Right ventricle myocardium inferior (tissue), 1 donor: ENCODE results near the gene CD300LB. TPM values are rescaled to one million over a fixed set of nuclear protein-coding genes. Genes with fewer than 3 reads are reported as not detected.
A peak's percentile ranks its signal among the peaks of the same experiment; 100 is the strongest.
"Not testable (repeated sequence)": the region's sequence is repeated elsewhere in the genome, so short reads cannot be mapped to it uniquely, and the experiment has no call there.

Experiments used
- ATAC-seq: fragments of 200-7000 bp; cut with Tn5 transposase; one replicate; pipeline ENCODE4 v1.9.1; 2020; ENCODE audit warnings: mild to moderate bottlenecking, moderate library complexity
- DNase-seq: peaks from one replicate; pipeline ENCODE4 v3.0.0; 2021; ENCODE audit errors: missing footprints
- intact Hi-C: fragments of 100-400 bp; cut with DNase I; formaldehyde crosslinking; loops from one replicate; pipeline ENCODE4 v1.11.0; 2022
- long read RNA-seq: library from polyadenylated mRNA; unstranded; transcript quantifications from one replicate; pipeline ENCODE4 v2.0.0, GENCODE V29; 2021
- total RNA-seq: library from RNA; stranded (reverse); fragmentation: NEBNext Ultra II Directional; extraction: Animal tissue kit (Norgen Biotek cat#: 25700); gene quantifications from one replicate; pipeline ENCODE4 v1.2.1, GENCODE V29; 2021
- donor health status: DM: no; HTN: yes; CAD: no; lungs with severe emphysema.

Gene CD300LB
- 0.19 TPM for total RNA-seq
- long read RNA-seq, result 0 reads

DNA sequence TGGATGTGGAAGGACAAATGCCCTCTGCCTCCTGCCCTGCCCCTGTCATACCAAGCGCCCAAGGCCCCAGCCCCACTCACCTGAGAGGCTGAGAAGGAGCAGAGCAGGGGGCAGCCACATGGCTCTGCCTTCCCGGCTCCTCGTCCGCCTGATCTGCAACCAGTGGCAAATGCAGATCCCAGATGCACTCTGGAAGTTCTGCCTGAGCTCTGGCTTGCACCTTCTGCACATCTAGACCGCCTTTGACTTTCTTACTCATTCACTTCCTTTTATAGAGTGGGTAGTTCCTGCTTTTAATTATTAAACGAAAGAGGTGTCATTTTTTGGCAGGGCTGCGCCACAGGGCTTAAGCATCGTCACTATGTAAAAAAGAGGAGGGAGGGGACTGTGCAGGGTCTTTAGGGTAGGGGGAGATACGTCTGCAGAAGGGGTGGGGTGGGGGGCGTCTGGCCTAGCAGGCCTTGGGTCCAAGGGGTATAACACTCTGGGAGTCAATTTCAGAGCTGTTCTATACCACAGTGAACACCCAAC is at the start of gene CD300LB:
Gene CD300LB (minus strand): TSS at position 245 of the 531 bp plus-strand sequence. CDS start 125 bp downstream, at position 120.
- peak; percentile 41 for DNase-seq
- ATAC-seq, result peak; percentile 29
- intact Hi-C loops, result no loop called here

DNA sequence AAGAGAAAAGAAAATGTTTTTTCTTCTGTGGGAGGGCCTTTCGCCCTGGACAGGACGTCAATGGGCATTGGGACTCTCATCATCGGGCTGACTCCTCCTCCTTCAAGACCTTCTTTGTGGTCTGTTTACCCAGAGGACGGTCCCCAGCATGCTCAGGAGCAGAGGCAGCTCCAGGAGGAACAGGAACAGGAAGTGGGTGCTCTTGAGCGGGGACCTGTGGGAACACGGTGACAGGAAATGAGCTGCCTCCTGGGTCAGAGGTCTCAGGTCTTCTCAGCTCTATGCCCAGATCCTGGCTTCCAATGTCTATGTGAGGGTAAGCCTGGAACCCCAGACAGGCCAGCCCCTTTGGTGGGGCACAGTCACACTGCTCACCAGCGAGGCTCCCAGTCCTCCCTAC is 48.6 kb upstream of the CD300LB start:
- no peak for ATAC-seq
- intact Hi-C loops, result no loop called here

DNA sequence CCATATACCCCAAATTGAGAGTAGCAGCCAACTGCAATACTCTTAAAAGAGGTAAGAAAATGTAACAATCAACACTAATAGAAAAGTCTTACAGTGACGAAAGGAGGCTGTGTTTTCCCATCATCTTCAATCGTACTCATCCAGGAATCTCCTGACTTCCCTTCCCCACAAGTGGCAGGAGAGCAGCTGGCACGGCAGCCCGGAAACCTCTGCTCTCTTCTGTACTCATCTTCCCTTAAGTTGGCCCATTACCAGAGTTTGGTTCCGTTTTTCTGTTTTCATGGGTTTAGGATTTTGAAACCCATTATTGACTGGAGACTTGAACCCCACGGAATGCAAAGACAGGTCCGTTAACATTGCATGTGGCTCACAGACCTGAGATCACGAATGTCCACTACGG is 47.7 kb upstream of the CD300LB start:
- ATAC-seq (no peak), DNase-seq (no peak)
- intact Hi-C loops, result no loop called here

More for the DNA sequence above, 48.6 kb upstream of the CD300LB start:
- DNase-seq, result no peak

DNA sequence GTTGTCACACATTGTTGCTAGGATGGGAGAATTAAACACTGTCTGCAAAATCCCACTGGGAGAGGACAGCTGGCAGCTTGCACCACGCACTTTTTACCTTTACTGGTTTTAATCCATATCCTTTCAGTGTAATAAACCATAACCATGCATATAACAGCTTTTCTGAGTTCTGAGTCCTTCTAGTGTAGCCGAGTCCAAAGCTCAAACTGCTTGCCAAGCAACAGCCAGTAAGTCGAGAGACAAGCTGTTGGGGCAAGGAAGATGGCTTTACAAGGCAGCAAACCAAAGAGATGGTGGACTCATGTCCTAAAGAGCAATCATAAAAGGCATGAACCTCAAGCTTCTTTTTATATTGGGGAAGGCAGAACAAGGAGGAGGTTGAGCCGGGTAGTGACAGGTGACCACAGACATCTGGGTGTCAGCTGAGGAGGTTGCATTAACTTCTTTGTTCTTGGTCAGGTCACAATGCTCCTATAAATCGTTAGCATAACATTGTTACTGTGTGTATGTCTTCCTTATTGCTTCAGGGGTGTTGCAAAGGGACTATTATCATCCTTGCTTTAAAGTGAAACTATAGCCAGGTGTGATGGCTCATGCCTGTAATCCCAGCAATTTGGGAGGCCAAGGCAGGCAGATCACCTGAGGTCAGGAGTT is 43.3 kb upstream of the CD300LB start:
- ATAC-seq (no peak), DNase-seq (no peak)
- intact Hi-C loops, result no loop called here

DNA sequence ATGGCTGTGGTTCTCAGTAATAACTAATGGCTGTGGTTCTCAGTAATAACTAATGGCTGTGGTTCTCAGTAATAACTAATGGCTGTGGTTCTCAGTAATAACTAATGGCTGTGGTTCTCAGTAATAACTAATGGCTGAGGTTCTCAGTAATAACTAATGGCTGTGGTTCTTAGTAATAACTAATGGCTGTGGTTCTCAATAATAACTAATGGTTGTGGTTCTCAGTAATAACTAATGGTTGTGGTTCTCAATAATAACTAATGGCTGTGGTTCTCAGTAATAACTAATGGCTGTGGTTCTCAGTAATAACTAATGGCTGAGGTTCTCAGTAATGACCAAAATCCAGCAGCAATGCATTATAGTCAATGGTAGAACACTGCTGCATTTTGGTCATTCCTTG is 42.4 kb upstream of the CD300LB start:
- intact Hi-C loops, DNase-seq, ATAC-seq: not testable (repeated sequence)

DNA sequence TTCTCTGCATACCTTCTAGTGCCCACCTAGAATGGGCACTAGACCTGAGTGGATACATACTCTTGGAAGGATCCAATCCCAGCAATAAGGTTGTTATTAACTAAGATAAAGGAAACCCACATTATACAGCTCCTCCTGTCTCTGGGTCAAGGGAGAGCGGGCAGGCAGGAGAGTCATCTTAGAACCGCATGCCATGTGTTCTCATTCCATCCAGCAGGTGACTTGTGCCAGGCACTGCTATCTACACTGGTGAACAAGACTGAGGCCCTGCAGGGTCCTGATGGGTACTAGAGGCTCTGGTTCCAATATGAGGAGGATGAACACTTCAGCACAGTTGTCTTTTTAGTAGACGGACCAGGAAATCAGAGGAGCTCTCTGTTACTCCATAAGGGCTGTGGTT is 41.9 kb upstream of the CD300LB start:
- DNase-seq (no peak), ATAC-seq (no peak)
- intact Hi-C loops, result no loop called here

DNA sequence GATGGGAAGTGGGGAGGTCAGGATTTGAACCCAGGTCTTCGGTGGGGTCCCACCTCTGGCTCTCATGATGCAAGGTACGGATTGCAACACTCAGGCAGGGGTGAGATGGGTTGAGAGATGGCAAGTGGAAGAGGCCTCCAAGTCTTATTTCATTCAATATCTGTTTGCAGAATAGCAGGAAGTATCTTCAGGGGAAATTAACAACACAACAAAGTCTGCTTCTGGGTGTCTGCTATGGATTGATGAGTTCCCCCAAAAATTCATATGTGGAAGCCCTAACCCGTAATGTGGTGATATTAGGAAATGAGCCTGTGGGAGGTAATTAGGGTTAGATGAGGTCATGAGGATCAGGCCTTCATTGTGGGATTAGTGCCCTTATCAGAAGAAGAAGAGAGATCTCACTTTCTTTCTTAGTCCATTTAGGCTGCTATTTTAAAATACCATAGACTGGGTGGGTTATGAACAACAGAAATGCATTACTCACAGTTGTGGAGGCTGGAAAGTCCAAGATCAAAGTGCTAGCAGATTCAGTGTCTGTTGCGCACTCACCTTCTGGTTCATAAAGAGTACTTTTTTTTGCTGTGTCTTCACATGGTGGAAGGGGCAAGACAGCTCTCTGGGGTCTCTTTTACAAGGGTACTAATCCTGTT is 40.5 kb upstream of the CD300LB start:
- no peak for DNase-seq
- no peak for ATAC-seq
- intact Hi-C loops, result no loop called here

DNA sequence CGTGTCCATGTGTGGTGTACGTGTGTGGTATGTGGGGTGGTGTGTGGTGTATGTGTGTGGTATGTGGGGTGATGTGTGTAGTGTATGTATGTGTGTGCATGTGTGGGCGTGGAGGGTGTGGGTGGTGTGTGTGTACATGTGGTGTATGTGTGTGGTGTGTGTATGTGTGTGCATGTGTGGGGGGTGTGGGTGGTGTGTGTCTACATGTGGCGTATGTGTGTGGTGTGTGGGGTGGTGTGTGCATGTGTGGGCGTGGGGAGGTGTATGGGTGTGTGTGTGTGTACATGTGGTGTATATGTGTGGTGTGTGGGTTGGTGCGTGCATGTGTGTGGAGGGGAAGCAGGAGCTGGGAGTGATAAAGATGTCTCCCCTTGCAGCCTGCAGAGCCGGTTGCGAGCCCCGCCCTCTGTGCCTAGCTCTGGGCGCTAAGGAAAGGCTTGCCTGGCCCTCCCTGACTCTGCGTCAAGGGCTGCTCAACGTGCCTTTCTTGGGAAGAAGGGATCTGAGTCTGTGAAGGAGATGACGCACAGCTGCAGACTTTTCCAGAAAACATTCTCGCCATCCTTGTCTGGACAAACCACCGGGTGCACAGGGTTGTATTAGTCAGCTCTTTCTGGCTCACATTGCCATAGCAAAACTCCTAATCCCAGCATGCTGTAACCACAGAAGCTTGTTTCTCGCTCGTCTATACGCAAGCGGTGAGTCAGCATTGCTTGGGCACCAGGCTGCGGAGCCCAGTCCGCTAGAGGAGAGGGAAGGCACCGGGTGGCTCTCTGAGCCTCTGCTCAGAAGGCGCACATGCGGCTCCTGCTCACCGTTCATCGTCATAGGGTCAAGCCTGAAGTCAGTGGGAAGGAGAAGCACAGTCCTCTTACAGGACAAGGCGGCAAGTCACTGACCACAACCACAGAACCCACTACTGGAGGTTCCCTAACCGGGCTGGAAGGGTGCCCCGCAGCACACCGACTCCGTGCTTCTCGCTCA is 38.0 kb upstream of the CD300LB start:
- intact Hi-C loops, result no loop called here
- DNase-seq, result peak; percentile 85
- peak; percentile 63 for ATAC-seq

DNA sequence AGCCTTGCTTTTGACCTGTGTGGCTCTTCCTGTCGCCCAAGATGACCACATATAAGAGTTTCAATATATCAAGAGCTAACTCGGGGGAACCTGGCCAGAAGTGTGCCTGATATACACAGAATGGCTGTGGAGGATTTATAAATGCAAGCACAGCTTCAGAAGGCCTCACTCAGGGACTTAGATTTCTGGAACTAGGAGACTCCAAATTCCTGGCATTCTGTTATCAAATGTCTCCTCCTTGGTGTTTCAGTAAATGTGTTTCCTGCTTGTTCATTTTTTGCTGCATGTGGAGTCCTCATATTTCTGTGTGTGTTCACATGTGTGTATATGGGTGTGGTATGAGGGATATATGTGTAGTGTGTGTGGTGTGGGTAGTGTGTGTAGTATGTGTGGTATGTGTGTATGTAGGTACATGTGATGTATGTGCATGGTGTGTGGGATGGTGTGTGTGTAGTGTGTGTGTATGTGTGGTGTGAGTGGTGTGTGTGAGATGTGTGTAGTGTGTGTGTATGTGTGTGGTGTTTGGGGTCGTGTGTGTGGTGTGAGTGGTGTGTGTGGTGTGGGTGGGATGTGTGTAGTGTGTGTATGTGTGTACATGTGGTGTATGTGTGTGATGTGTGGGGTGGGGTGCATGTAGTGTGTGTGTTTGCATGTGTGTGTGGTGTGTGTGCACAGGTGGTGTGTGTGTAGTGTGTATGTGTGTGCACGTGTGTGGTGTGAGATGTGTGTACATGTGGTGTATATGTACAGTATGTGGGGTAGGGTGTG is 37.0 kb upstream of the CD300LB start:
- intact Hi-C loops, result no loop called here
- ATAC-seq, result no peak
- DNase-seq, result no peak

DNA sequence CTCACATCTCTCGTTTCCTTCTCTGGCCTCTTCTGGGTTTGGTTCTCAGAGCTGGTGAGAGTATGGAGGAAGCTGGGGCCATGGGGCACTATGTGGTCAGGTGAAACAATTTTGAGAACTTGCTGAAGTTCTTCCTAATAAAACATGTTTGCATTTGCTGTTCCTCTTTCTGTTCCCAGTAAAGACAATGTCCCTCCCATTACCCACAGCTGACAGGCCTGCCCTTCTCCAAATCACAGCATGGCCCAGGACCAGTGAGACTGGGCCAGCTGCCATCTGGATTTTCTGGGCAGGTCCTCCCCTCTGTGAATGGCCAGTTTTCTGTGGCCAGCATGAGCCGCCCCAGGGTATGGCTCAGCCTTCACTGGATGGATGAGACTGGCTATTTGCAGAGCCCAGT is 36.1 kb upstream of the CD300LB start, which contains the start of gene CD300H:
Gene CD300H (minus strand): TSS at position 113 of the 400 bp plus-strand sequence.
- peak; percentile 37 for ATAC-seq
- no peak for DNase-seq
- intact Hi-C loops, result no loop called here

DNA sequence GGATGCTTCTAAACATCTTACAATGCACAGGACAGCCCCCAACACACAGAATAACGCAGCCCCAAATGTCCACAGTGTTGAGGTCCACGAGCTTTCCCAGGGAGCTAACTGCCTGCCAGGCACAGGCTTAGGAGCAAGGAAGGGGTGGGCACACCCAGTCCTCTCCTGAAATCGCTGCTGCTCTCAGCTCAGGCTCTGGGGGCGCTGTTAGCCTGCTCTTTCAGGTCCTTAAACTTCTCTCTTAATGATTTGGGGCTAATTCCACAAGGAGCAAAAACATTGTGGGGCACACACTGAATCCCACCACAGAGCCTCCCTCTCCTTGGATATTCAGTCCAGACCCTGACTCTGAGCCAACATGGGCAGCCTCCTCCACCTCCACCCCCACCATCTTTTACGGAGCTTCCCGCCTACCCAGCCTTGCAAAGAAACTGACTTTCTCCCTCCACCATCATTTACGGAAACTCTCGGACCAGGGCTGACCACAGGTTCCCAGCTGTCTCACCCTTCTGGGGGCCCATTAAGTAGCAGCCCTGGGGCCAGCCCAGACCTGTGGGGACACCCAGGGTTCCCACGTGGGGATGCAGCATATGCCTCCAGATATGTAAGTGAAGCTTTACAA is 35.0 kb upstream of the CD300LB start:
- intact Hi-C loops, result no loop called here
- ATAC-seq (no peak), DNase-seq (no peak)

DNA sequence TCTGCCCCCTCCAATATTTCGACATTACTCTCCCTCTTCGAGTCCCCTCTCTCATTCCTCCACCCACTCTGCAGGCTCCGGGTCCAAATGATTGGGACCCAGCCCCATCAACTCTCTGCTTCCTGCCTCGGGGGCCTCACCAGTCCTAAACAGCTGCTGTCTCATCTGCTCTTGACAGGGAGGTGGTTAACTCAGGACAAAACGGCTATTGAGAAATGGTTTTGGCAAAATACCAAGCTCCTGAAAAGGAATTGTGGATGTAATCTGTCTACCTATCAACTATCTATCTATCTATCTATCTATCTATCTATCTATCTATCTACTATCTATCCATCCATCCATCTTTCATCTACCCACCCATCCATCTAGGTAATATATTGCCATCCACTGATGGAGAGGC is 33.9 kb upstream of the CD300LB start:
- DNase-seq (no peak), ATAC-seq (no peak)
- intact Hi-C loops, result no loop called here

DNA sequence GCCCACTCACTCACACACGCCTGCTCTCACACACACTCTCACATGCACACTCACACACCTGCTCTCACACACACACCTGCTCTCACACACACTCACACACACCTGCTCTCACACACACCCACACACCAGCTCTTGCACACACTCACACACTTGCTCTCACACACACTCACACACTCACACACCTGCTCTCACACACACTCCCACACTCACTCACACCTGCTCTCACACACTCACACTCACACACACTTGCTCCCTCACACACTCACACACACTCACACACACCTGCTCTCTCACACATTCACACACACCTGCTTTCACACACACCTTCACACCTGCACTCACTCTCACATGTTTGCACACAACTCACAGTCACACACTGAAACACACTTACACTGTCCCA is 32.1 kb upstream of the CD300LB start:
- intact Hi-C loops, result no loop called here
- no peak for ATAC-seq

DNA sequence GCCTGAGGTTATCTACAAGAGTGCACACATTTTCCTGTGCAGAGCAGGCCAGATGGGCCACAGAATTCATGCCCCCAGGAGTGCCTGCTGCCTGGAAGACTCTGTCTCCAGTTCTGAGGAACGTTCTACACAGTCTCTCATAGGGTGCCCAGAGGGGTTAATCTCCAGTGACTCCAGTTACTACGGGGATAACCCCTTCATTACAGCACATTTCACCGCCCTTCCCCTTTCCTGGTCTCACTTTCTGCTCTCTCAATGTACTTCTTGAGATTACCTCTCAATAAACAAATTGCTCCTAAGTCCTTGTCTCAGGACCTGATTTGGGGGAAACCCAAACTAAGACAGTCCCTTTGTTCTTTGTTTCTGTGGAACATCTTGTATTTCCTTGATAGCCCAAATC is 30.3 kb upstream of the CD300LB start:
- ATAC-seq, result no peak
- intact Hi-C loops, result no loop called here
- DNase-seq, result no peak

More for the DNA sequence above, 32.1 kb upstream of the CD300LB start:
- DNase-seq, result no peak

DNA sequence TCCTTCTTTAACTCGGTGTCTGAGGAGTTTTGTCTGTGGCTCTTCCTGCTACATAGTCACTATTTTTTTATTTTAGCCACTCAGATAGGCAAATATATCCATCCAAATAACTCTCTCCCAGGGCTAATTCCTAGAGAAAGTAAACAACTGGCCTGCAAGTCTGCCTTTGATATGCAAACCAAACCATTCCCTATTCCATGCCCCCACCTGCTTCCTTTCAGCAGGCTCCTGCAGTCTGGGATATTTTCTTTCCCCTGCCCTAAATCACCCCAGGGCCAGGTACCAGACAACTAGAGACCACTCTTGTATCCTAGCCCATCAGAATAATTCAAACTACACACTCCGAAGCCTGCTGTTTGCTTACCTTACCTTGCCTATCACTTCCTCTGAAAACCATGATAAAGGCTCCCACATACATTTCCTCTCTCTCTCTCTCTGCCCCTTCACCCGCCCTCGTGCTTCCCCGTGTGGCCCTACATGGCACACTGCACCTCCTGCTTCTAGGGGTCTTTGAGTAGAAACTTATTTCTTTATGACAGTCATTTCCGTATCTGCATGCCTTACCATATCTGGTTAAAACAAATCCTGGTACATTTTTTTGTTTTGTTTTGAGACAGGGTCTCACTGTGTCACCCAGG is 27.7 kb upstream of the CD300LB start:
- no peak for ATAC-seq
- no peak for DNase-seq
- intact Hi-C loops, result no loop called here

DNA sequence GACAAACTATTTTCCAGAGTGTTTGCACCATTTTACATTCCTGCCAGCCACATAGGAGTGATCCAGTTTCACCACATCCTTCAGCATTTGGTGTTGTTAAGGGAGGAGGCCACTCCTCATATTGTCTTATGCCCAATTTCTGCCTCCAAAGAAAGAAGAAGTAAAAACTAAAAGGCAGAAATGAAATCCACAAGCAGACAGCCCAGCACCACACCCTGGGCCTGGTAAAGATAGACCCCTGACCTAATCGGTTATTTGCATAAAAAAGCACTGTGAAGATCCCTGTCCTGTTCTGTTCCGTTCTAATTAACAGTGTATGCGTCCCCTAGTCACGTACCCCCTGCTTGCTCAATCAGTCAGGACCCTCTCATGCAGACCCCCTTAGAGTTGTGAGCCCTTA is 27.1 kb upstream of the CD300LB start:
- intact Hi-C loops, DNase-seq, ATAC-seq: not testable (repeated sequence)

DNA sequence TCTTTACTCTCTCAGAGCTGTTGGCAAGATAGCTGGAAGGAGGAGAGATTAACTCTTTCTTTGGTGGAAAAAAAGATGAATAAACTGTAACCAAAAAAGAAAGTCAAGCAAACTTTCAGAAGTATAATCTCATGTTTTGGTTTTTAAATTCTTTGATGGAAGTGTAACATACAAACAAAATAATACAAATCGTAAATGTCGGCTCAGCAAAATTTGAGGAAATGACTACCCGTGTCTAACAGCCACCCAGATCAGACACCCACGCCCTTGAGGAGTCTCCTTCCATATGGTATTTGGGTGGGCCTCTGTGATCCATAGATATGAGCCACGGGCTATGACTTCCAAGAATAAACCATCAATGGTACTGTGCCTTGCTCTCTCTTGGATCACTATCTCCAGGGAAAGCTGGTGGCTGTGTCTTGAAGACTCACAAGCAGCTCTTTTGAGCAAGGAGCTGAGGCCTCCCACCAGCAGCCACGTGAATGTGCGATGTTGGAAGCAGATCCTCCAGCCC is 24.2 kb upstream of the CD300LB start:
- no peak for ATAC-seq
- intact Hi-C loops, result no loop called here
- no peak for DNase-seq
